ENCODE results near the gene TMEM185B.
"Not testable (repeated sequence)": the region's sequence is repeated elsewhere in the genome, so short reads cannot be mapped to it uniquely, and the experiment has no call there.

Gene TMEM185B

DNA sequence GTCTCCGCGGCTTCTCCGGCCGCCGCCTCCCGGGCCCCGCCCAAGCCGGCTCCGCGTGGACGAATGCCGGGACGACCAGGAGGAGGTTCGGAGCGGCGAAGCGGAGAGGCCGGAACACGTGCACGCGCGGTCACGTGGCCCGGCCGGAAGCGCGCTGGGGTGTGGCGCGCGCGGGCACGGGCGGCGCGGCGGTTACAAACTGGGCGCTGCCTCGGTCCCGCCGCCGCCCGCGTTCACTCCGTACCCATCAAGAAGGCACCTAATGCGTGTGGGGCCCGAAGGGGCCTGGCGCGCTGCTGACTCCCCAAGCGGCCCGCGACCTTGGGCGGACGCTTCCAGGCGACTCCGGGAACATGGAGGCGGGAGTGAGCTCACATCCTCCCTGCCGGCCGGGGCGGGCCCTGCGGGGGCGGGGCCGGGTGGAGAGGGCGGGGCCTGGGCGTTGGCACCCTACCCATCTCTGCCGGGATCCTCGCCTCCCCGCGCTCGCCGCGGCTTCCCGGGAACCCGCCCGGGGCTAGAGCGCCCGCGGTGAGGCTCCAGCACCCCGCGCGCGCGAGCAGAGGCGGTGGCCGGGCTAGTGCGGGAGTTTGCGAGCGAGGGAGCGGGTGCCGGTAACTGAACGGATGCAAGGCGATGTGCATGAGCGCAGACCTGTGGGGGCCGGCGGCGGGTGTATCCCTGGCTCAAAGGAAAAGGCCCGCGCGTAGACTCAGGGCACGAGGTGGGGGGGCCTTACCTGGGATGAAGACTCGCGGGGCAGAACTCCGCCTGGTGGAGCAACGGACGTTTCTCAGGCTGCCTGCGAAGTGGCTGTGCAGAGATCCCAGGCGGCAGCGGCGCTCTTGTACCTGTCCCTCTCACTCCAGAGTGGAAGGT is at the start of gene TMEM185B:
Gene TMEM185B, minus strand, starts transcription at position 367 of the 879 bp plus-strand sequence. CDS start 424 bp downstream, outside the sequence.
- peak; percentile 99 for DNase-seq (ENCODE audit: low spot score)

DNA sequence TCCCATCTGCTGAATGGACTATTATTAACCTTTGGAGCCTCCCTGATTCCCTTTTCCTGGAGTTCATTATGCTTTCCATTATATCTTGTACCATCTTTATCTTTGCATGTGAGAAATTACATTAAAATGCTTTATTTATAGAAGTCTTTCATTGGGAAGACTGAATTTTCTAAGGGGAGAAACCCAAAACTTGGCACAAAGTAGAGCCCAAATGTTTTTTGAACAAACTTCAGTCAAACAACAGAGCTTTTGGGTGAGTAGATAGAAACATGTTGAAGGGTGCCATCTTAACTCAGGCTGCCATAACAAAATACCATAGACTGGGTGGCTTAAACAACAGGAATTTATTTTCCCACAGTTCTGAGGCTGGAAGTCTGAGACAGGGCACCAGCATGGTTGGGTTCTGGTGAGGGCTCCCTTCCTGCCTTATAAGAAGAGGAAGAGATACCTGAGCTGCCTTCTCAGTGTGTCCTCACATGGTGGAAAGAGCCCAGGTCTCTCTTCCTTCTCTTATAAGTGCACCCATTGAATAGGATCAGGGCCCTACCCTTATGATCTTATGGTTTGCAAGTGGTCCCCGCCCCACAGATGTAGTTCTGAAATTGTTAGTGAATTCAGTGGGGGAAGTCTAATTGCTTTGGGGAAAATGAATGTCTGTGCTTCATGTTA is 48.6 kb upstream of the TMEM185B start:
- no peak for DNase-seq (ENCODE audit: low spot score)

GRCh38 chr2:120269816-120270215 is 46.6 kb upstream of the TMEM185B start:
- DNase-seq (ENCODE audit: low spot score), result no peak

DNA sequence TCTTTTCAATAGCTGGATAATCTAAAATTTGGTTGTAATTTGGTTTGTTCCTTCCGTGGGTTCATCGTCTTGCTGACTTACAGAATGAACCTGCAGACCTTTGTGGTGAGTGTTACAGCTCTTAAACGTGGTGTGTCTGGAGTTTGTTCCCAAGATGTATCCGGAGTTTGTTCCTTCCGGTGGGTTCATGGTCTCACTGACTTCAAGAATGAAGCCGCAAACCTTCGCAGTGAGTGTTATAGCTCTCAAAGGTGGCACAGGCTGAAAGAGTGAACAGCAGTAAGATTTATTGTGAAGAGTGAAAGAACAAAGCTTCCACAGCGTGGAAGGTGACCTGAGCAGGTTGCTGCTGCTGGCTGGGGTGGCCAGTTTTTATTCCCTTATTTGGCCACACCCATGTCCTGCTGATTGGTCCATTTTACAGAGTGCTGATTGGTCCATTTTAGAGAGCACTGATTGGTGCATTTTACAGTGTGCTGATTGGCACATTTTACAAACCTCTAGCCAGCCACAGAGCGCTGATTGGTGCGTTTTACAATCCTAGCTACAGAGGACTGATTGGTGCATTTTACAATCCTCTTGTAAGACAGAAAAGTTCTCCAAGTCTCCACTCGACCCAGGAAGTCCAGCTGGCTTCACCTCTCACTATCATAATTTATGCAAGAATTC is 46.0 kb upstream of the TMEM185B start:
- DNase-seq (ENCODE audit: low spot score), result no peak

- no peak for DNase-seq (ENCODE audit: low spot score)
Measured at GRCh38 chr2:120267348-120267747, 44.1 kb upstream of the TMEM185B start.

- DNase-seq (ENCODE audit: low spot score), result no peak
Measured at GRCh38 chr2:120265006-120265405, 41.8 kb upstream of the TMEM185B start.

- no peak for DNase-seq (ENCODE audit: low spot score)
Measured at GRCh38 chr2:120262761-120263428, 39.7 kb upstream of the TMEM185B start.

- no peak for DNase-seq (ENCODE audit: low spot score)
Measured at GRCh38 chr2:120262150-120262549, 39.0 kb upstream of the TMEM185B start.

DNA sequence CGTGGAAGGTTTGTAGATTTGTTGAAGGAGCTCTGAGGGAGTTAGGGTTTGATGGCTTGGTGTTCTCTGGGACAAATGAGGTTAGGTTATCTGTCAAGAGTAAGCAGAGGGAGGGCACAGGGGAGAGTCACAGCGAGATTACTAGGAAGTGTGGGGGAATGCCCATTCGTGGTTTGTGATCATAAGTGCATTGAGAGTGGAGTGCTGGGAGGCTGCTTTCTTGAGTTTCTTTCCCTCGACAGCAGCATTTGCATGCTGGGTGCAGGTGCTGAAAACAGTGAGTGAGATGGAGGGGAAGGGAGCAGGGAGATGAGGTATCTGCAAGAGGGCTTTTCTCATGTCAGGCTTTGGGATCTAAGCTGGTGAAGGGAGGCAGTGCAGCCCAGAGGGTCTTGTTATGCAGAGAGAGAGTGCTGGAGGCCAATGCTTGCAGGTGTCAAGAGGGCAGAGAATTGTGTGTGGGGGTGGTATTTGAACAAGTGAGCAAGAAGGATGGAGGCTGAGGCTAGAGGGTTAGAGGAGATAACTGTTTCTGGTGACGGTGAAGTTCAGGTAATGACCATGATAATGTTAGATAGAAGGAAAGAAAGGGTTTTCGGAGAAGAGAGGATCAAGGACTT is 38.3 kb upstream of the TMEM185B start:
- DNase-seq (ENCODE audit: low spot score), result no peak

DNA sequence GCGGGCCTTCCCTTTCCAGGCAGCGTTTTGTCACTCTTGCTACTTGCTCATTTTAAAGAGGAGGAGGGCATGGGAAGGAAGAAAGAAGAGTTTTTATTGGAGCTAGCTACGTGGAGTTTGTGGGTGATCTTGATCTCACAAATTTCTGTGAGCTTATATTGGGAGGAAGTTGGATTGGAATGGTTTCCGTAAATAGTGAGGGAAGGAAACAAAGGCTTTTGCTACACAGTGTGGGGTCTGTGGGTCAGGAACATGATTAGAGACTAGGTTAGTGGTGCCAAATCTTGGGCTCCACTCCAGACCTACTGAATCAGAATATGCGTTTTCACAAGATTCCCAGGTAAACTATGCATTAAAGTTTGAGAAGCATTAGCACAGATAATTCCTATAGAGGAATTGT is 37.5 kb upstream of the TMEM185B start:
- DNase-seq (ENCODE audit: low spot score), result no peak

- not testable (repeated sequence) for DNase-seq (ENCODE audit: low spot score)
Measured at GRCh38 chr2:120259939-120260338, 36.7 kb upstream of the TMEM185B start.

GRCh38 chr2:120258196-120258595 is 35.0 kb upstream of the TMEM185B start:
- DNase-seq (ENCODE audit: low spot score), result no peak

GRCh38 chr2:120257522-120257921 is 34.3 kb upstream of the TMEM185B start:
- DNase-seq (ENCODE audit: low spot score), result no peak

DNA sequence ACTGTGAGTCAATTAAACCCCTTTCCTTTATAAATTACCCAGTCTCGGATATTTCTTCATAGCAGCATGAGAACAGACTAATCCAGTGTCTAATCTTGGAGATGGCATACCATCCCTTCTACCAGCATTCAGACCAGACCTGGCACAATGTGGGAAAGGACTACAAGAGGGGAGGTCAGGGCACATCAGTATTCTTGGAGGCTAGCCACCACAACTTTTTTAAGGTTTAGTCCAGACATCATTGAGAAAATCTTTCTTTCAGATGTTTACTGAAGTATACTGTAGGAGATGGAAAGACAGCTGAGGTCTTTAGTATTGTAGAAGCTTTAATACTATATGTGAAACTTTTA is 33.4 kb upstream of the TMEM185B start:
- no peak for DNase-seq (ENCODE audit: low spot score)

GRCh38 chr2:120255986-120256650 is 32.9 kb upstream of the TMEM185B start:
- no peak for DNase-seq (ENCODE audit: low spot score)

GRCh38 chr2:120255071-120255470 is 31.9 kb upstream of the TMEM185B start:
- DNase-seq (ENCODE audit: low spot score), result no peak

DNA sequence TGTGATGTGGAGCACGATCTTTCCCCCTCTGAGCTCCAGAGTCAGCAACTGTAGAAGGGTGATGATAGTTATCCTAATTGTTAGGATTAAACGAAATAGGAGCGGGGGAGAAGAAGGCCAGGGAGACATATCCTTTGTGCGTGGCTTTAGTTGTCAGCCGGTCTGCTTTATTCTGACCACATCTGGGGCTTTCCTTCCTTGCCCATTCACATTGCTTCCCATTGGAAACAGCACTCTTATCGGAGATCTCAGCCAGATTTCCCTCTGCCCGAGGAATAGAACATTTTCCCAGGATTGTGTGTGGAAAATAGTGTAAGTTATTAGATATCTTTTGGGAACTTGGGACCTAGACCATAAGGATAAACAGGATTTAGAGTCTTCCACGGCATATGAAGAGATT is 31.0 kb upstream of the TMEM185B start:
- no peak for DNase-seq (ENCODE audit: low spot score)

DNA sequence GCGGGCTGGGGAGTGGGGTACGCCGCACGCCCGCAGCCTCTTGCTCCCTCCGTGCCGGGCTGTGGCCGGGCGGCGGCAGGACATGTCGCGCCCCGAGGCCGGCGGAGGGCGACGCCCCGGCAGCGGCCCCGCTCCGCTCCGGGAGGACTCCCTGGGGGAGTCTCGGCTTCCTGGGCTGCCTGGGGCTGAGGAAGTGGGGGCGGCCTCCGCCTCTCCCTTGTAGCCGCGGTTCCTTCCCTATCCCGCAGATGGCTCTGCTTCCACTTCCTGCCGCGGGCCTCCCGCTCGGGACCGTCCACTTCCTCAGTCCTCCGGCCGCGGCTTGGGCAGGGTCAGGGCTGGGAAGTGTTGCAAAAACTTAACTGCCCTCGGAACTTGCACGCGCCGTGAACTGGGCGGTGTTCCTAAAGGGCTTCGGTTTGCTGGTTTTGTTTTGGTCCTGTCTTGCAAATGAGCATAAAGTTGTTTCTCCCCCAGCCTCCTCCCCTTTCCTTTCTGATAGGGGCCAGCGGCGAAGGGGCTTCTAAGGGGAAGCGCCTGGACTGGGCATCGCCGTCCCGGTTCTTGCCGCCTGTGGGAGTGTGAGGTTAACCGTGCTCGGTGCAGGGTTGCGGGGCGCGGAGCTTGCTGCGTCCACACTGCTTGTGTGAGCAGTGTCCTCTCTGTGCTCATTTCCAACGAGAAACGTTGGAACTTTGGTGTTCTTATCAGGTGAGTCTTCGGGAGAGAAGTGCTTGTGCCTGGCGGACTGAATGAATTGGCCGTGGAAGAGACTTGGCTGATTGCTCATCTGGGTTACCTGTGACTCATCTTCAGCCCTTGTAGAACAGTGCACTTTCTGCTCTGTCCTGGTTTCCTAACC is 30.1 kb upstream of the TMEM185B start:
- peak; percentile 89 for DNase-seq (ENCODE audit: low spot score)

DNA sequence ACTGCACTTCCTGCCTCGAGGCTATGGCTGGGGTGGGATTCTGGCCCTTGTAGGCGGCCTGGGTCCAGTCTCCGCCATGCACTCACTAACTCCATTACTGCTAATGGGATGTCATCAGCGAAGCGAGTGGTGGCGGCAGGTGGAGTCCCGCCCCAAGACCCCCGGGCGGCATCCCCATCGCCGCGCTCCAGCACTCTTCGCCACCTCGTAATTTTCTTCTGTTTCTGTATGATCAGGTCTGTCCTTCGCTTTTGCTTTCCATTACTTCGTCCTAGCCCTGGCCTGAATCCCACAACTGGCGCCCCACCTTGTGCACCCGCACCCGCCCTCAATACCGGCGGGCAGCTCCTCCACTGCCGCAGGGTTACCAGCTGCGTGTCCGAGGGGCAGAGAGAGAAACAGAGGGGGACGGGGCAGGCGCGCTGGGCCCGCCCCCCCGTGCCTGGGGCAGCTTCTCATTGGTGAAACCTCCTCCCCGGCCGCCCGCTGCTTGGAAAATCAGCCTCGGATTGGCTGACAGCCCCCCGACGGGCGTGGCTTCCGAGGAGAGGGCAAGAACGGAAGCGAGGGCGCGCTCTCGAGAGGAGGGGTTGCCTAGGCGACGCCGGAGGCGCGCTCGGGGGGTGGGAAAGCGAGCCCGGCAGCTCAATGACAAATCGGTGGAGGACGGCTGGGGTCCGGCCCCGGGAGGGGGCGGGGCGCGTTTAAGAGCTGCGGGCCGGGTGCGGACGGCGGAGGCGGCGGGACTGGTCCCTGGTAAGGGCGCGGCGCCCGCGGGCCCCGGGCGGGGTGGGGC is 29.2 kb upstream of the TMEM185B start, which contains the start of gene RALB:
Gene RALB, plus strand, starts transcription at position 628 of the 796 bp plus-strand sequence. CDS start 25,813 bp downstream, outside the sequence.
- peak; percentile 99 for DNase-seq (ENCODE audit: low spot score)
